NCI-H2196 (cell line): ENCODE results near the gene NAA40.

ENCODE experiments used
- DNase-seq: peaks from one replicate; lab custom pipeline; 2025; ENCODE audit not compliant: unreplicated experiment; lab: John Stamatoyannopoulos, UW

NAA40 gene

DNA sequence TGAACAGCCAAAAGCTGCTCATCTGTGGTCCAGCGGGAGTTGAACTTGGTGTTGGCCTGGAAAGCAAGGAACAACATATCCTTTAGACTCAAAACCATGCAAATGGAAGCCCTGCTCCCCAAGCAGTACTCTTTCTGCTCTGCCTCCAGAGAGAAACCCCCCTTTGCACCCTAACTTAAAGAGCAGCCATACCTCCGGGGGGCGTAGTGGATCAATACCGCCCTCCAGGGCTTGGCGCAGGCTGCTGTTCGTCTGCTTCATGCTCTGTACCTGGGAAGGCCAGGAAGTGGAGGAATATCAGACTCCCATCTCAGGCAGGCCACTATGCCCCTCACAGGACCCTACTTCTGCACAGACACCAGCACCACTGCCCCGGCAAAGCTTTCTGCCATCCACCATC is 26.1 kb upstream of the NAA40 start:
- DNase-seq, result no peak

DNA sequence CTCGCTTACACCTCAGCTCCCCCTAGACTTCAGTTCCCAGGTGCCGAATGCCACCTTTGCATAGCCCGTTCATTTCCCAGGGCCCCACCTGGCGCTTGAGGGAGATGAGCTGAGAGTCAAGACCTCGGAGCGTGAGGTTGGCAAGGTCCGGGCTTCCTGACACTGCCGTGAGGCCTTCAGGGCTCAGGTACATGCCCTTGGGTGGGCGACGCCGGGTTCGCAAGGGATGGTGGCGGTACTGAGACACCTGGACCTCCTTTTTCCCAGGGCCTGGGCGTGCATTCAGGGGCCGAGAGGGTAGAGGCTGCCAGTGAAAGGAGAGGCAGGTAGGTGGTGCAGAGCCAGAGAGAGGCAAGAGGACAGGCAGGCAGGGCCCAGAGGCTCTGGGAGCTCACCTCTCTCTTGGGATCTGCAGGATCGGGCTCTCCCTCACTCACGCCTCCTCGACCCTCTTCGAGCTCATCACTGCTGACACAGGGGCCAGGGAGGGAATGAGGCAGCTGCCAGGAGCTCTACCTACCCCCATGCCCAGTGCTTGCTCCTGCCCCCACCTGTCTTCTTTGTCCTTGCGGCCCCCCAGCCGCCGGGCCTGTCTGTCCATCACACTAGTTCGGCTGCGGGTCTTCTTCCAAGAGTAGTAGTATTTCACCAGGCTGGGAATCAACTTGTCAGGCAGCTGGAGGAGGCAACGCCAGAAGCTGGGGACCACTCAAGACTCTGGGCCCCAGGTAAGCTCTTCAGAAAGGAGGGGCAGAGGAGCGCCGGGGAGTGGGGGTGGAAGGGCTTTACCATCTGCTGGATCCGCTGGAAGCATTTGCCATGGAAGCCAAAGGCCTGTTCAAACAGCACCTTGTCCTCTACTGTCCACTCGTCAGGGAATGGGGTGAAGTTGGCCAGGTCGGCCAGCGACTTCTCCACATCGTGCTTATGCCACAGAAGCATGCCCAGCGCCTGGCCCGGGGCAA is 24.7 kb upstream of the NAA40 start:
- DNase-seq, result no peak

DNA sequence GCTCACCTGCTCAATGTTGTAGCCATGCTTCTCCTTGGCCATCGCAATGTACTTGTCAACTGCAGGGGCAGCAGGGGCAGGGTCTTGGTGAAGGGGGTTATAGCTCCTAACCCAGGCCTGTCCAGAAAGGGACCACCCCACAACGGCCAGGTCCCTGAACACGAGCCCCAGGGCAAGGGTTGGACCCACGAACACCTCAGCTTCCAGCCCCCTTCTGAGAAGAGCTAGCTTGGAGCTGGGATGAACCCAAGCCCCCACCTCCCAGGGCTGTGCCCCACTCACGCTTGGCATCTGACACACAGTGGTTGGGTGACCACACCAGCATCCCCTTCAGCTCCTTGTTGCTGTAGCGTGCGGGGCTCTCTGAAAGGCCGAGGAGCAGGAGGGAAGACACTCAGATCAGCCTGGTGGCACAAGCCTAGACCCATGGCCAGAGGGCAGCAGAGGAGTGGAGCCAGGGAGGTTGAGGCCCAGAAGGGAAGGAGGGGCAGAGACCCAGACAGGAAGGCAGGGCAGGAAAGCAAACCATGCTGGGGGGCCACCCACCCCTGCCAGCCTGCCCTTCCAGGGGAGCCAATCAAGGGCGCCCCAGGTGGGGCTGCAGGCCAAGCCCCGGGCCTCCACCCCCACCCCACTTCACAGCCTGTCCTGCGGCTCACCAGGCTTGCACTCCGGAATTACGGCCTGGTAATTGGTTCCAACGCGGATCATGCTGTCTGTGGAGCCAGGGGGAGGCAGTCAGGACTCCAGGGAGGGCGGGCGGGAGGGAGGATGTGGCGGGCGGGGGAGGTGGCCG is 23.7 kb upstream of the NAA40 start:
- DNase-seq, result no peak

DNA sequence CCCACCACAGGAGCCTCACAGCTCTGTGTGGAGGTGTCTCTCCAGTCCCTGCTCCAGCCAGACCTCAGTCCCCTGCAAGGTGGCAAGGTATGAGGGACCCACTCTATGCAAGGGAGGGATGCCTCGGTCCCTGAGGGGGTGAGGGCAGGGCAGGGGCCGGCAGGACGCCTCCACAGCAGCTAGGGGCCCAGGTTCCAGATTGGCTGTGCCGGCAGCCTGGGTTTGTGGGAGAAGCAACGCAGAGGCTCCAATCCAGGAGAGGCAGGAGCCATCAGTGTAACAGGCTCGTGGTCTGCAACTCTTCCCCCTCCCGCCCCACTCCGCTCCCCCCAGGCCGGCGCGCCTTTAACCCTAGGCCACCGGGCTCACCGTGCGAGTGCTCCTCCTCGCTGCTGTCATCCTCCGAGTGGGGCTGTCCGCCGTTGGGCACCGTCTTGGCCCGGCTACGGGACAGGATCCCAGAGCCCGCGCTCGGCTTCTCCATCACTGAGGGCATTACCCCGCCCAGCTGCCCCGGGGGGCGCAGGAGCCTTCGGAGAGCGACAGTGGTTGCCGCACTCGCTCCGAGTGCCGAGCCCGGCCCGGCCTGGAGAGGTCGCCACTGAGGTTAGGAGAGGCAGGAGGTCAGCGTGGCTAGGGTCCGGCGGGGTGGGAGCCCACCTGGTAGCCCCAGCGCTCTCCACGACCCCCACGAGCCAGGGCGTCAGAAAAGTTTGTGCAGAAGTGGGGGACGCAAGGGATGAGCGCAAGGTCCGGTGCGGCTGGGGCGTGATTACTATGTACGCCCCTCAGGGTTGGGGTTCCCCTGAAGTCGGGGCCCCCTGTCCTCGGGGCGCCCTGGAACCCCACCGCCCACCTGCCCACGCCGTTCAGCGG is 22.6 kb upstream of the NAA40 start:
- DNase-seq, result peak; percentile 36

DNA sequence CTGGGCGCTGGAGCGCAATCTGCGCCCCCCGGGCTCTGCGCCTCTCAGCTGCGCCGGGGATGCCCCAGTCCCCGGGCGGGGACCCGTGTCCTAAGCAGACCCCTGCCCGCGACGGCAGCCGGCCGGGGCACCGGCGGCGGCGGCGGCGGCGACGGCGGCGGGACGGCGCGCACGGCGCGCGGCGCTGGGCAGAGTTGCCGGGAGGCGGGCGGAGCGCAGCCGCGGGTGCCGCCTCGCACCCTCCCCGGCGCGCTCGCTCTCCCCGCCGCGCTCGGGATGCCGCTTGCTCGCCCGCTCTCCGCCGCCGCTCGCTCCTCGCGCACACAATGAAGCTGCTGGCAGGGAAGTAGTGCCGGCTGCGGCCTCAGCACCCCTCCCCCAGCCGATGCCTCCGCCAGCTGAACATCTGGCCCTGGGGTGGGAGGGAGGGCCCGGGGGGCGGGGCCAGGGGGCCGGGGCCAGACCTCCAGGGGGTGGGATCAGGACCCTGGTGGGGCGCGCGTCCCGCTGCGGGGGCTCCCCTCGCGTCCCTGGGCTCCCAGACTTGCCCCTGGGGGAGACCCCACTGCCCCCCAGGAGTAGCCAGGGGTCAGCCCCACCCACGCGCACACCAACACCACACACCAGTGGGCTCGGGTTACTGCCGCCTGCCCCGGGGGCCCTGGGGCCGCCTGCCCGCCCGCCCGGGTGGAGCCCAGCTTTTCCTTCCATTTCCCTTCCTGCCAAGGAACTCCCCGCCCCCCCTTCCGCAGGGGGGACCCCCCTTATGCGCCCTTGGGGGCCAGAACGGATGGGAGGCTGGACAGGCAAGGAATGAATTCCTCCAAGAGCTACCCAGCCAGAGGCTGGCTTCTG is 21.7 kb upstream of the NAA40 start, which contains the start of gene RCOR2:
RCOR2 (minus strand) TSS at position 328 of the 855 bp plus-strand sequence. CDS start 708 bp downstream, outside the sequence.
- peak; percentile 81 for DNase-seq

DNA sequence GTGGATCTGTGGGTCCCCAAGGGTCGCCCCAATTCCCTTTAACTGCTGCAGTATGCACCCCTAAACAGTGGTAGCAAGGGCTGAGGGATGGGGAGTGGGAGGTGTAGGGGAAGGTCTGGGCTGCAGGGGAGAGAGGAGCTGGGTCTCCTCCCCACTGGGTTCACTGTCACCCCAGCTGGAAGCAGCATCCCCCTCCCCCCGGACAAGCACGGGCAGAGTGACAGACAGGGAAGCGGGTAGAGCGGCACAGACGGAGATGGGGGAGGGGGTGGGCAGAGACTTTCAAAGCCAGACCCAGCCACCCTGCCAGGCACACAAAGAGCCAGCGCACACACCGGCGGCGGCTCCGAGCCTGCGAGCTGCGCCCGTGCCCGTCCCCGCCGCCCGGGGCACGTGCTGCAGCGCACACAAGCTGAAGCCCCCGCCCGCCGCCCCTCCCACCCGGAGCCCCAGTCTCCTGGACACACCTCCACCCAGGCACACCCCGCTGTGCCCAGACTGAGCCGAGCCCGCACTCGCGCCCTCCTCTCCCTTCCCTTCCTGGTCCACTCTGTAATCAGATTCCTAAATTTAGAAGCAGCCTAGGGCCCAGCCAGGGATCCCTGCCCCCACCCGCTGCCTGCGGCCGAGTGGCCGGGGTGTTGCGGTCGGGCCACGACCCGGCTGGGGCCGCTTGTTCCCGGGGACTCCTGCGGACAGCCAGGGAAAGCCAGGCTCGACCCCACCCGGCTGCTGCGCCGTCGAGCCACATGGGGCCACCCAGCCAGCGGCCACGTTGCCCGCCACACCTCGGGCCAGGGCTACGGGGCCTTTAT is 20.9 kb upstream of the NAA40 start:
- no peak for DNase-seq

DNA sequence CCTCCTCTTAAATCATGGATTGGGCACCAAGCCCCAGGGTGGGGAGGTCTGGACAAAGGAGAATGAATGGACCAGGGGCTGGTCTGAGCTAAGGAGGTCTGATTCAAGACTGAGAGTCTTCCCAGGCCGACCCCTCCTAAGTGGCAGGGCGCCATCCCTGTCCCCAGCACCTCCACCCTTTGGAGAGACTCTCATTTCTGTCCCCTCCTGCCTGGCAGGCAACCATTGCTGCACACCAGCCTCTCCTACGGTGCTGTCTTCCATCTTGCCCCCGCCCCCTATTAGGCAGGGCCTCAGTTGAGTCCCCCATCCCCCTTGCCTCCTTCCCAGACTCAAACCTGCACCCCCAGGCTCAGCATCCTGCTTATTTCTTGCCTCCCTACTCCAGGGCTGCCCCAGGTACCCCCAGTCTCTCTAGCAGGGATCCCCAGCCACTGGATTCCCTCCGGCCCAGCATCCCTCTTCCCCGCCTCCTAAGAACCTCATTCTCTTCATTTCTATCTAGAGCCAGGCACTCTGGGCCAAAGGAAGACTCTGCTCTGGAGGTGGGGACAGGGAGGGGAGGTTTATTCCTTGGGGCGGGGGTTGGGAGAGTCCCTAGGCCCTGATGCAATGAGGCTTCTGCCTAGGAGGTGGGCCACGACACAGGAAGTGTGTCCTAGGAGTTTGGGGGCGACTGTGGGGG is 20.2 kb upstream of the NAA40 start:
- DNase-seq, result no peak

DNA sequence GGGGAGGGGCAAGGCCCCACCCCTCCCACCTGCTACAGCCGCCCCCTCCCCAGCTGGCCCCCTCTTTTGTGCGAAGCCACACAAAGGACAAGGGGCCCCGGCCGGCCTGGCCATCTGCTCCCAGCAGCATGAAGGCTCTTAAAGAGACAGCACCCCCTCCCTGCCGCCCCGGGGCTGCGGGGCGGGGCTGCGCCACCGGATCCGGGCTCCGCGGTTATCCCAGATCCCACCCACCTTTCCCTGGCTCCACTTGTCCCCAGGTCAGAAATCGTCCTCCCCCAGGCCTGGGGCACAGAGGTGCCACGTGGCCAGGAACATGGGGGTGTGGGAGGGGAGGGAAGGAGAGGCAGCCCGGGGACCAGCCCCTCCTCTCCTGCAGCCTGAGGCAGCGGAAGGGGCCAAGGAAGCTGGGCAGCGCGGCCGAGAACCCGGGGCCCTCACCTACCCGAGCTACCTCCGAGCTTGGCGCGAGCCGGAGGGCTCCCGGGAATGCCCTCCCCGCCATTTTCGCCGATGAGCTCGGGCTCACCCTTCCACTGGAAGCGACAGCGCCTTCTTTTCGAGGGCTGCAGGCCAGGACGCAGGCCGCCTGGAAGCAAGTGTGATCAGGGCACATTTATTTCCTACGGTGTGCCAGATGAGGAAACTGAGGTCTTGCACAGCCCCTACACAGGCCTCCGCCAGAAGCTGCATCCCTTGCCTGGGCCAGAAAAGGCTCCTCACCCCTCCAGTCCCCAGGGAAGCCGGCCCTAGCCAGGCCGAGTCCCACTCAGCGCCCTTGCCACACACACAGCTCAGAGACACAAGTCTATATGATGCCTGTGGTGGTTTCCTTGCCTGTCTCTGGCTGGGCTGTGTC is 19.3 kb upstream of the NAA40 start:
- DNase-seq, result no peak

DNA sequence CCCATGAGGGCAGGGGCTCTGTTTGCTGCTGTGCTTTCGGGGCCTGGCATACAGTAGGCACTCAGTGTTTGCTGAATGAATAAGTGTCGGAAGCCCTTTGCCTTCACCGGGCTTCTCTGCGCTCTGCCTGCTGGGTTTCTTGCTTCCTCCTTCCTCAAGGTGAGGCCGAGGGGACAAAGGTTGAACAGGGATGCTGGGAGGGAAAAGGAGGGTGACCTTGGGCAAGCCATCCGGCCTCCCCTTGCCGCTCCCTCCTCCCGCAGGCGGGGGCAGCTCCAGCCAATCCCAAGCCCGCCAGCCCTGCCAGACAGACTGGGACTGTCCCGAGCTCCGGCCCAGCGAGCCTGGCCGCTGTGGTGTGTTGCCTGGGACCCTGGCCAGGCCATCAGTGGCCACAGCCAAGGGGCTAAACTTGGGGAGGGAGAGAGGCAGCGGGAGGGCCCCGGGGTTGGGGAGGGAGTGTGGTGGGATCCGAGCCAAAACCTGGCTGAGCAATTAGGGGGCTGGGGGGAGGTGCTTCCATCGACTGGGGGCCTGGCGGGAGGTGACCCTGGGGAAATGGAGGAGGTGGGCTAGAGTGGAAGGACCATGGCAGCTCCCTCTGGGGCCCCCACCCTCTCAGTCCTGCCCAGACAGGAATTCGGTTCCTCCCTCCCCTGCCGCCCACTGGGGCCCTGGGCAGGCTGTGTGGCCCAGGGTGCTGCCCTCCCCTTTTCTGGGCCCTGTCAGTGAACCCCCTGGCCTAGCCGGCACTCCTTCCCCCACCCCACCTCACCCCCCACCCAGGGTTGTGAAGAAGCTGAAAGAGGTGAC is 18.5 kb upstream of the NAA40 start:
- no peak for DNase-seq

DNA sequence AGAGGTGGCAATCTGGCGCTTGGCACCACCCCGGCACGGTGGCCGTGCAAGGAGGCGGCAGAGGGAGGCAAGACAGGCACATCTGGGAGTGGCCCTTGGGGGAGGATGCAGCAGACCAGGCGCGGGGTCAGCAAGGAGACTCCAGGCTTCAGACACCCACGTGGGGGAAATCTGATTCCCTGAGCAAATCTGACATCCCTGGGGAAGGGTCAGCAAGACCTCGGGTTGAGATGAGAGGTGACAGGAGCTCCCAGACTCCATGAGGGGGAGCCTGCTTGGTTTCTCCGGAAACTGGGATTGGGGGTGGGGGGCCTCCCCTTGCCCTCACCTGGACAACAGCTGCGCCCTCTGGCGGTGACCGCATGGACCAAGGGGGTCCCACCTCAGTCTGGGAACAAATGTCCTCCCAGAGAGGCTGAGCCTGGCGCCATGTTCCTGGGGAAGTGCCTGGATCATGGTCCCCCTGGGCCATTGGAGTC is 17.8 kb upstream of the NAA40 start:
- no peak for DNase-seq

DNA sequence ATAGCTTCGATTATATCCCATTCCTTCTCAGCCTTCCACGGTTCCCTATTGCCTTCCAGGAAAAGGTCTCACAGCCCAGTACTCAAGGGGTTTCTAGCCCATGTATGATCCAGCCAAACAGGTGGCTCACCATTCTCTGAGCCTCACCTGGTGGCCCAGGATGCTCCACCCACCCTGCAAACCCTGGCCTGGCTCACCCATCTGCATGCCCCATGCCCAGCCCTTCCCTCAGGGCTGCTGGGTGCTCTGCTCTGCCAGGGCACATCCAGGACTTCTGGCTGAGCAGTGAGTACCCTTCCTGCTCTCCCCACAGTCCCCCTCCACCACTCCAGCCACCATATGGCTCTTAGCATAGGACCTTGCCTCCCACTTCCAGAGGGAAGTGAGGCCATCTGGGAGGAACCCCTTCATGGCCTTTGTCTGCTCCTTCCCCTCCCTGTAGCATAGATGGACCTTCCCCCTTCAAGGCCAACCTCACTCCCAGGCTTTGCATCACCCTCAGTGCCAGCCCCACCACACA is 16.1 kb upstream of the NAA40 start:
- no peak for DNase-seq

DNA sequence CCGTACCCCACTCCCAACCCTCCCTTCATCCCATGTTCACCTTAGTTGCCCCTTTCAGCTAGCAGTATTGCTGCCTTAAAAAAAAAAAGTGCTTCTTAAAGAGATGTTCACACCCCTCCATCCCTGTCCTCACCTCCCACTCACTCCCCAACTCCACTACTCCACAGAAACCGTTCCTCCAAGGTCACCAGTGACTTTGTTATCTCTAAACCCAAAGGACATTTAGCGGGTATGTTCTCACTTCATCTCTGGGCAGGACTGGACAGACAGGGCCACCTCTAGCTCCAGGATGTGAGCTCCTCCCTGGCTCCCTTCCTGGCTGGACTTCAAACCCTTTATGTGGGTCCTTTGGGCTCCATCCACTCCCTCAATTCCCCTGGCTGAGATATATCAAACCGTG is 15.5 kb upstream of the NAA40 start:
- DNase-seq, result no peak

DNA sequence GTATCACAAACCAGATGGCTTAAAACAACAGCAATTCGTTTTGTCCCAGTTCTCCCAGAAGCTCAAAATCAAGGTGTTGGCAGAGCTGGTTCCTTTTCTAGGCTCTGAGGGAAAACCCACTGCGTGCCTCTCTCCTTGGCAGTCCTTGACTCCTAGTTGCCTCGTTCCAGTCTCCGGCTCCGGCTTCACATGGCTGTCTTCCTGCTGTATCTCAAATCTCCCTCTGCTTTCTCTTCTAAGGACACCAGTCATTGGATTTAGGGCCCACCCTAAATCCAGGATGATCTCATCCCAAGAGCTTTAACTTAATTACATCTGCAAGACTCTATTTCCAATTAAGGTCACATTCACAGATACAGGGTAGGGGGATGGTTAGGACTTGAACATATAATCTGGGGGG is 9.2 kb upstream of the NAA40 start:
- no peak for DNase-seq

DNA sequence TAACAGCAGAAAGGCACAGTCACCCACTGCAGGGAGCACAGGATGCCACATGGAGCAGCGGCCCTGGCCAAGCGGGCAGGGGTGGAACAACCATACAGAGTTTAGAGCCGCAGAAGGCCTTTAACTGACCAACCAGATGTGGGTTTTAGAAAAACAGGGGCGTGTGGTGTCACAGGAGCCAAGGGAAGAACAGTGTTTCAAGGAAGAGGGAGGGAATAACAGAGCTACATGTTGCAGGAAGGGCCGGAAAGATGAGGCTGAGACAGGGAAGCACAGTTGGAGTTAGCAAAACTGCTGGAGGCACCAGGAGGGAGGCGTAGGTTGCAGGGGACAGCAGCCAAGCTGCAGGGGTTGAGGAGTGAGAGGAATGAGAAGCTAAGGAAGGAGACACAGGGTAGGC is 7.8 kb upstream of the NAA40 start:
- no peak for DNase-seq

DNA sequence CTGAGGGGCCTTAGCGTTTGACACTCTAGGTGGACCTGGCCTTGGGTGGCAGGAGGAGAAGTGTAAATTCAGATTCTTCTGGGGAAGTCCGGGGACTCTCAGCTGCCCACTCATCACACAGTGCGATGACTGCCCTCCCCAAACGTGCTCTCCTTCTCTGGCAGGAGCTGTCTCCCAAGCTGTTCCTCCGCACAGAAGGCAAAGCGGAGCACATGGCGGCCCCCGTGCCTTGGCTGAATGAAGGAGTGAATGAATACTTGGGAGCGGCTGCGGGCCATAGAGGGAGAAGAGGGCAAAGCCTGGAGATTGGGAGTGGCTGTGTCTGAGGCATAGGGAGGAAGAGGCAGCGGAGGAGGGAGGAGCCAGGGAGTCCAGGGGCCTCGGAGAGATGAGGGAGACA is 6.9 kb upstream of the NAA40 start:
- DNase-seq, result no peak

DNA sequence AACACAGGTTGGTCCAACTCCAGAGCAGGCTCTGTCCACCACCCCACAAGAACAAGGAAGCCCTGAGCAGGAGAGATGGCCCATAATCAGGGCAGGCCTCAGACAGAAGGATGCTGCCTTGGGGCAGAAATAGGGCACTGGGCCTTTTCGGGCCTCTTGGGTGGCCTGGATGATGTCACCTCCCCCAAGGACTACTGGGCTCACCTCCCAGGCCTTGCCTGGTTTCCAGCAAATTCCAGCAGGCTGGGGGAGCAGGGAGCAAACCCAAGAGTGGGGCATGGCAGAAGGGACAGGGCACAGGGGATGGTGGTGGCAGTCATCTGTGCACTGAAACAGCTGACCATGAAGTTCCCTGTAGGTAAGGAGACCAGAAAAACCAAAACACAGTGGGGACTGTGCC is 5.3 kb upstream of the NAA40 start:
- DNase-seq, result no peak
